ENCODE results near the gene CDK14. TPM values are rescaled to one million over a fixed set of nuclear protein-coding genes. Genes with fewer than 3 reads are reported as not detected.

Gene CDK14
- polyA plus RNA-seq, 1 donor from 2014 or later, result 25.1 TPM

DNA sequence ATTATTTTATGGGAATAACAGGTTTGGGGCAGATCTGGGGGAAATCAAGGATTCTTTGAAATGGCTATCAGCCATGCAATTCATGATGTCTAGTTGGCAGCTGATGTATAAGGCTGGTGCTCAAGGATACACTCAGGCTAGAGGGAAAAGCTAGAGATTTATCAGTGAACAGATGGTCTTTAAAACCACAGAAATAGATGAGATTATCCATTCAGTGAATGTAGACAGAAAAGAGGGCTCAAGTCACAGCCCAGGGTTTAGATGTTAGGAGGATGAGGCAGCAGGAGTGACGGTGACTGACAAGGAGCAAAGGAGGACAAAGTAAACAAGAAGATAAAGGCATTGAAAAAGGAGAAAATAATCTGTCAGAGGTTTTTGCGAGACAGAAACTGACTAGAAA is 238.7 kb downstream of the CDK14 start:
- Histone ChIP-seq H4K20me1 (ENCODE audit: insufficient read depth) (no peaks in the 10 kb centered on the region), H3K27ac (ENCODE audit: low read length) (no peak overlapping the region), H3K9me3 (ENCODE audit: low read length) (peaks cover 2% of the 10 kb centered on the region), H3K79me2 (replicated peaks; ENCODE audit: insufficient read depth, low read length) (no peaks in the 10 kb centered on the region), H3K36me3 (ENCODE audit: insufficient read depth, low read length) (no peaks in the 10 kb centered on the region), H3K4me3 (ENCODE audit: low read length) (no peak overlapping the region), H3K4me2 (ENCODE audit: low read length) (no peak overlapping the region), H3K27me3 (ENCODE audit: insufficient read depth, low read depth, low read length) (no peaks in the 10 kb centered on the region), H3K9ac (ENCODE audit: low read length) (no peak overlapping the region), H3F3A (ENCODE audit: insufficient read depth, low read length, poor library complexity, severe bottlenecking) (no peaks in the 10 kb centered on the region), H3K9me2 (ENCODE audit: insufficient read depth, low read length) (no peaks in the 10 kb centered on the region), H2AFZ (ENCODE audit: low read depth, low read length) (no peak overlapping the region)
- TF ChIP-seq POLR2AphosphoS5 (IDR thresholded peaks at IDR 0.05), result no peak
- TF ChIP-seq SMC3 (conservative IDR thresholded peaks at IDR 0.05; ENCODE audit: poor library complexity), result no peak
- TF ChIP-seq MXI1 (conservative IDR thresholded peaks at IDR 0.05; ENCODE audit: poor library complexity, severe bottlenecking), result no peak
- no peak for TF ChIP-seq EZH2 (IDR thresholded peaks at IDR 0.05; ENCODE audit: borderline replicate concordance, insufficient read depth, low read length, poor library complexity, severe bottlenecking)
- no peak for TF ChIP-seq REST (IDR thresholded peaks at IDR 0.05; ENCODE audit: borderline replicate concordance)
- TF ChIP-seq TAF1 (IDR thresholded peaks at IDR 0.05; ENCODE audit: low read depth), result no peak
- TF ChIP-seq CTCF (IDR thresholded peaks at IDR 0.05; ENCODE audit: poor library complexity, severe bottlenecking), result no peak
- TF ChIP-seq EP300 (conservative IDR thresholded peaks at IDR 0.05; ENCODE audit: poor library complexity, severe bottlenecking), result no peak
- no peak for TF ChIP-seq RAD21 (conservative IDR thresholded peaks at IDR 0.05)

DNA sequence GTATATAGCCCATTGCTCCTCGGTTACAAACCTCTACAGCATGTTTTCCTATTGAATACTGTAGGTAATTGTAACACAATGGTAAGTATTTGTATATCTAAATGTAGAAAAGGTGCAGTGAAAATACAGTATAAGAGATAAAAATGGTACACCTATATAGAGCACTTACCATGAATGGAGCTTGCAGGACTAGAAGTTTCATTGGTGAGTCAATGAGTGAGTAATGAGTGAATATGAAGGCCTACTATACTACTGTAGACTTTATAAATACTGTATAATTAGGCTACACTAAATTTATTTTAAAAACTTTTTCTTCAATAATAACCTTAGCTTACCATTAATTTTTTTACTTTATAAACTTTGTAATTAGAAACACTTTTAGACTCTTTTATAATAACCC is 239.7 kb downstream of the CDK14 start:
- H2AFZ ChIP-seq (ENCODE audit: low read depth, low read length), result no peak overlapping the region
- H3K4me3 ChIP-seq (ENCODE audit: low read length), result no peak overlapping the region
- no peaks in the 10 kb centered on the region for H3K9me3 ChIP-seq (ENCODE audit: low read length)
- H3K9me2 ChIP-seq (ENCODE audit: insufficient read depth, low read length), result no peaks in the 10 kb centered on the region
- H3K36me3 ChIP-seq (ENCODE audit: insufficient read depth, low read length), result no peaks in the 10 kb centered on the region
- no peaks in the 10 kb centered on the region for H4K20me1 ChIP-seq (ENCODE audit: insufficient read depth)
- H3K4me2 ChIP-seq (ENCODE audit: low read length), result no peak overlapping the region
- no peak overlapping the region for H3K9ac ChIP-seq (ENCODE audit: low read length)
- no peaks in the 10 kb centered on the region for H3F3A ChIP-seq (ENCODE audit: insufficient read depth, low read length, poor library complexity, severe bottlenecking)
- no peak for TF ChIP-seq SMC3 (conservative IDR thresholded peaks at IDR 0.05; ENCODE audit: poor library complexity)
- no peak for TF ChIP-seq EZH2 (IDR thresholded peaks at IDR 0.05; ENCODE audit: borderline replicate concordance, insufficient read depth, low read length, poor library complexity, severe bottlenecking)
- TF ChIP-seq TAF1 (IDR thresholded peaks at IDR 0.05; ENCODE audit: low read depth), result no peak
- TF ChIP-seq POLR2AphosphoS5 (IDR thresholded peaks at IDR 0.05), result no peak
- TF ChIP-seq CTCF (IDR thresholded peaks at IDR 0.05; ENCODE audit: poor library complexity, severe bottlenecking), result no peak
- no peak for TF ChIP-seq MXI1 (conservative IDR thresholded peaks at IDR 0.05; ENCODE audit: poor library complexity, severe bottlenecking)
- no peak for TF ChIP-seq EP300 (conservative IDR thresholded peaks at IDR 0.05; ENCODE audit: poor library complexity, severe bottlenecking)
- no peak for TF ChIP-seq REST (IDR thresholded peaks at IDR 0.05; ENCODE audit: borderline replicate concordance)
- no peak for TF ChIP-seq RAD21 (conservative IDR thresholded peaks at IDR 0.05)
- H3K79me2 ChIP-seq (replicated peaks; ENCODE audit: insufficient read depth, low read length), result no peaks in the 10 kb centered on the region
- H3K27ac ChIP-seq (ENCODE audit: low read length), result no peak overlapping the region
- H3K27me3 ChIP-seq (ENCODE audit: insufficient read depth, low read depth, low read length), result no peaks in the 10 kb centered on the region
